Endometrial microvascular endothelial cells (primary cell): ENCODE data around the gene VSTM2B. TPM values are rescaled to one million over a fixed set of nuclear protein-coding genes. Genes with fewer than 3 reads are reported as not detected.
"Not testable (repeated sequence)": the region's sequence is repeated elsewhere in the genome, so short reads cannot be mapped to it uniquely, and the experiment has no call there.

ENCODE experiments used
- in situ Hi-C: cut with HindIII; loops from 2 replicates; pipeline ENCODE4 v1.10.0; 2017; ENCODE audit warnings: low sequenced_read_pairs, low pct_unique_long_range_greater_than_20kb; ENCODE audit errors: inconsistent ontology term
- total RNA-seq: library from RNA; depleted of rRNA; stranded (reverse); fragments of >200 nt; gene quantifications from one replicate; pipeline ENCODE4 v1.2.3, GENCODE V29; 2015; ENCODE audit errors: inconsistent ontology term

VSTM2B gene
- not detected for total RNA-seq

- in situ Hi-C loops: no loop called here
Observed at GRCh38 chr19:29525901-29526729, at the start of gene VSTM2B. Gene VSTM2B, plus strand, starts transcription at chr19:29525994. Its CDS starts 590 bp downstream, at chr19:29526584.

GRCh38 chr19:29476528-29476927 is 49.3 kb upstream of the VSTM2B start:
- in situ Hi-C loops: no loop called here

GRCh38 chr19:29477831-29478577 is 47.8 kb upstream of the VSTM2B start:
- in situ Hi-C loops: no loop called here

- in situ Hi-C loops: no loop called here
Observed at GRCh38 chr19:29478578-29479565, 46.9 kb upstream of the VSTM2B start.

GRCh38 chr19:29479941-29480340 is 45.9 kb upstream of the VSTM2B start:
- in situ Hi-C loops: no loop called here

GRCh38 chr19:29480507-29480906 is 45.3 kb upstream of the VSTM2B start:
- in situ Hi-C loops: no loop called here

- in situ Hi-C loops: no loop called here
Observed at GRCh38 chr19:29482855-29483640, 42.7 kb upstream of the VSTM2B start.

- in situ Hi-C loops: no loop called here
Observed at GRCh38 chr19:29483641-29483920, 42.2 kb upstream of the VSTM2B start.

- in situ Hi-C loops: no loop called here
Observed at GRCh38 chr19:29483944-29484581, 41.7 kb upstream of the VSTM2B start.

- in situ Hi-C loops: no loop called here
Observed at GRCh38 chr19:29484876-29485275, 40.9 kb upstream of the VSTM2B start.

GRCh38 chr19:29485293-29485692 is 40.5 kb upstream of the VSTM2B start:
- in situ Hi-C loops: no loop called here

GRCh38 chr19:29486961-29487360 is 38.8 kb upstream of the VSTM2B start:
- in situ Hi-C loops: not testable (repeated sequence)

- in situ Hi-C loops: no loop called here
Observed at GRCh38 chr19:29487432-29487831, 38.4 kb upstream of the VSTM2B start.

- in situ Hi-C loops: no loop called here
Observed at GRCh38 chr19:29488316-29488715, 37.5 kb upstream of the VSTM2B start.

GRCh38 chr19:29489172-29489951 is 36.4 kb upstream of the VSTM2B start:
- in situ Hi-C loops: no loop called here

- in situ Hi-C loops: no loop called here
Observed at GRCh38 chr19:29491491-29491890, 34.3 kb upstream of the VSTM2B start.

GRCh38 chr19:29491995-29492577 is 33.7 kb upstream of the VSTM2B start:
- in situ Hi-C loops: no loop called here
